ENCODE results near the gene STXBP1.

GRCh38 chr9:127644943-127645342 is 32.9 kb downstream of the STXBP1 start:
- no peak for TF ChIP-seq CTCF (IDR thresholded peaks at IDR 0.05)
- TF ChIP-seq POLR2AphosphoS5 (IDR thresholded peaks at IDR 0.05), result no peak
- TF ChIP-seq POLR2A (IDR thresholded peaks at IDR 0.05), result no peak
